Upper lobe of left lung (tissue), 6 donors: Measurements from ENCODE around the gene DENND1A. TPM values are rescaled to one million over a fixed set of nuclear protein-coding genes. Genes with fewer than 3 reads are reported as not detected.
"Not testable (repeated sequence)": the region's sequence is repeated elsewhere in the genome, so short reads cannot be mapped to it uniquely, and the experiment has no call there.

Experiments
- ATAC-seq, 2 donors: fragments of 200-7000 bp; cut with Tn5 transposase; one replicate each; pipeline ENCODE4 v1.9.1; 2022; ENCODE audit warnings: mild to moderate bottlenecking in 2 of 2, moderate library complexity in 2 of 2; ENCODE audit not compliant: low FRiP score in 2 of 2
- DNase-seq, 2 donors: peaks; one replicate each; pipeline ENCODE4 v3.0.0-alpha.2; 2019 to 2020
- H3K27ac ChIP-seq, 4 donors: fragments of 200-600 bp; sonication (generic); one replicate each; pipeline ENCODE4 v1.5.1; 2016 to 2019
- H3K27me3 ChIP-seq, 4 donors: fragments of 200-600 bp; sonication (generic); one replicate each; pipeline ENCODE4 v1.5.1; 2017 to 2019
- H3K36me3 ChIP-seq, 4 donors: fragments of 200-600 bp; sonication (generic); one replicate each; pipeline ENCODE4 v1.5.1; 2016 to 2019
- H3K4me1 ChIP-seq, 4 donors: fragments of 200-600 bp; sonication (generic); one replicate each; pipeline ENCODE4 v1.5.1; 2018 to 2019
- H3K4me3 ChIP-seq, 4 donors: fragments of 200-600 bp; sonication (generic); one replicate each; pipeline ENCODE4 v1.5.1; 2017 to 2019; ENCODE audit warnings: mild to moderate bottlenecking in 2 of 4, moderate library complexity in 1 of 4
- H3K9me3 ChIP-seq, 4 donors: fragments of 200-600 bp; sonication (generic); one replicate each; pipeline ENCODE4 v1.5.1; 2018 to 2019
- EP300 ChIP-seq, 4 donors: sonication (generic); formaldehyde crosslinking; IDR thresholded peaks; one replicate each; pipeline ENCODE4 v1.5.1; 2017; ENCODE audit warnings: antibody characterized with exemption in 4 of 4, control low read depth in 2 of 4
- POLR2A ChIP-seq, 4 donors: fragments of 450-650 bp; IDR thresholded peaks; one replicate each; pipeline ENCODE4 v1.5.1; 2016 to 2017; ENCODE audit warnings: antibody characterized with exemption in 4 of 4, mild to moderate bottlenecking in 2 of 4
- POLR2AphosphoS5 ChIP-seq, 2 donors: sonication (generic); formaldehyde crosslinking; IDR thresholded peaks; one replicate each; pipeline ENCODE4 v1.5.1; 2017; ENCODE audit warnings: antibody characterized with exemption in 2 of 2
- WGBS, 2 donors: methylation state at CpG; one replicate each; pipeline ENCODE4 v1.1.5; 2017 to 2018; 5-methylcytosine and 5-hydroxymethylcytosine counted together
- total RNA-seq, 6 donors: library from RNA; depleted of rRNA in 4 of 6; stranded (reverse); fragments of >200 nt in 4 of 6; gene quantifications; one replicate each; pipeline versions ENCODE4 v1.1.0 to v1.2.1, GENCODE V29; 2016 to 2021
- TF ChIP-seq, protein P1 (sequence below), 6 experiments: fragments of 450-650 bp in 4 of 6; fragments of 200-600 bp in 2 of 6; sonication (generic) in 2 of 6; IDR thresholded peaks; one replicate each; pipeline ENCODE4 v1.5.1; 2016 to 2019; ENCODE audit warnings: antibody characterized with exemption in 6 of 6
- donor health status: DM: no; HTN: no; CAD: no; lungs with moderate emphysema.
- donor health status: DM: no; HTN: yes; CAD: no; lungs with severe emphysema.

Gene DENND1A, protein sequence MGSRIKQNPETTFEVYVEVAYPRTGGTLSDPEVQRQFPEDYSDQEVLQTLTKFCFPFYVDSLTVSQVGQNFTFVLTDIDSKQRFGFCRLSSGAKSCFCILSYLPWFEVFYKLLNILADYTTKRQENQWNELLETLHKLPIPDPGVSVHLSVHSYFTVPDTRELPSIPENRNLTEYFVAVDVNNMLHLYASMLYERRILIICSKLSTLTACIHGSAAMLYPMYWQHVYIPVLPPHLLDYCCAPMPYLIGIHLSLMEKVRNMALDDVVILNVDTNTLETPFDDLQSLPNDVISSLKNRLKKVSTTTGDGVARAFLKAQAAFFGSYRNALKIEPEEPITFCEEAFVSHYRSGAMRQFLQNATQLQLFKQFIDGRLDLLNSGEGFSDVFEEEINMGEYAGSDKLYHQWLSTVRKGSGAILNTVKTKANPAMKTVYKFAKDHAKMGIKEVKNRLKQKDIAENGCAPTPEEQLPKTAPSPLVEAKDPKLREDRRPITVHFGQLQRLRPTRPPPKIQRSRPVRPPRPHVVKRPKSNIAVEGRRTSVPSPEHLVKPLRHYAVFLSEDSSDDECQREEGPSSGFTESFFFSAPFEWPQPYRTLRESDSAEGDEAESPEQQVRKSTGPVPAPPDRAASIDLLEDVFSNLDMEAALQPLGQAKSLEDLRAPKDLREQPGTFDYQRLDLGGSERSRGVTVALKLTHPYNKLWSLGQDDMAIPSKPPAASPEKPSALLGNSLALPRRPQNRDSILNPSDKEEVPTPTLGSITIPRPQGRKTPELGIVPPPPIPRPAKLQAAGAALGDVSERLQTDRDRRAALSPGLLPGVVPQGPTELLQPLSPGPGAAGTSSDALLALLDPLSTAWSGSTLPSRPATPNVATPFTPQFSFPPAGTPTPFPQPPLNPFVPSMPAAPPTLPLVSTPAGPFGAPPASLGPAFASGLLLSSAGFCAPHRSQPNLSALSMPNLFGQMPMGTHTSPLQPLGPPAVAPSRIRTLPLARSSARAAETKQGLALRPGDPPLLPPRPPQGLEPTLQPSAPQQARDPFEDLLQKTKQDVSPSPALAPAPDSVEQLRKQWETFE
- 10 to 100 TPM in 5 of 6 donors, 1 to 10 TPM in 1; 9.8 to 46.1 (median 16.0) TPM for total RNA-seq

DNA sequence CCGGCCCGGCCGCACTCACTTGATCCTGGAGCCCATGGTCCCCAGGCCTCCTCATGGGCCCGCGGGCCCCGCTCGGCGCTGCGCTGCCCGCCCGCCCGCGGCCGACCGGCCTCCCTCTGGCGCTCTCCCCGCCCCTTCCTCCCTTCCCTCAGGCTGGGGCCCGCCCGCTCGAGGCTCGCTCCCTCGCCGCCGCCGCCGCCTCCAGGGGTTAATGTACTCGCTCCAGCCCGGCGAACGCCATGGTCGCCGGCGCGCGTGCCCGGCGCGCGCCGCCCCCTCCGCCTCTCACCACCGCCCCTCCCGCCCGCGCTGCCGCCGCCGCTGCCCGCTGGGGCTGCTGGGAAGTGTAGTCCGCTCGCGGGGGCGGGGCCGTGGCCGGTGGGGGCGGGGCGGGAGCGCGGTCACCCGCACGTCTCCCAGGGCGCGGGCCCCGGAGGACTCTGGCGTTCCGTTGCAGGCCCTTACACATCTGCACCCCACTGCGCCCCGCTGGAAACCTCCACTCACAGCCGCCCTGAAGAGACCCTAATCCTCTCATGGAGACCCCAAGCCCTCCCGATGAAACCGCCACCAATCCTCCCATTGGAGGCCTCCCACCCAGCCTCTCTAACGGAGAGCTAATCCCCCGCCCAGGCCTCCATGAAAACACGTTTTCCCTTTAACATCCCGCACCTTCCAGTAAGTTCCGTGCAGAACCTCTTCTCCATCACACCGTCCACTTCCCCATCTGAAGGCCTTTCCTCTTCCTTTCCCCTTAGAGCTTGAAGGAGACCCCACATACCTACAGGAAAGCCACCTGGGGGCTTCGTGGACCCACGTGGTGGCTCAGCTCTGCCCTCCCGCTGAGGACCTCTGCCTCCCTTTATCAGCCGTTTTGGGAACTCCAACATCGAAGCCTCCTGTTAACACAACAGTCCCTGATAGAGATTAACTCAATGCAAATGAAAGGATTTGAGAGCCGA lies at the start of gene DENND1A:
TSS of gene DENND1A (minus strand) at position 257 of the 962 bp plus-strand sequence. CDS start at position 36, 221 bp downstream.
- ATAC-seq (peak; percentile 91 to 98), DNase-seq (peak; percentile 86 to 99)
- H3K27me3 ChIP-seq, result no peaks in the 10 kb centered on the region
- H3K36me3 ChIP-seq, result no peaks in the 10 kb centered on the region
- peak within 1 kb of the TSS; percentile 48 to 77 (median 62) for H3K4me3 ChIP-seq
- 12 to 38% methylated on average over 11 to 42 of the region's 83 CpGs for WGBS, 2 donors
- H3K27ac ChIP-seq, result peak within 1 kb of the TSS; percentile 55 to 86 (median 77)
- TF ChIP-seq, protein P1, sequence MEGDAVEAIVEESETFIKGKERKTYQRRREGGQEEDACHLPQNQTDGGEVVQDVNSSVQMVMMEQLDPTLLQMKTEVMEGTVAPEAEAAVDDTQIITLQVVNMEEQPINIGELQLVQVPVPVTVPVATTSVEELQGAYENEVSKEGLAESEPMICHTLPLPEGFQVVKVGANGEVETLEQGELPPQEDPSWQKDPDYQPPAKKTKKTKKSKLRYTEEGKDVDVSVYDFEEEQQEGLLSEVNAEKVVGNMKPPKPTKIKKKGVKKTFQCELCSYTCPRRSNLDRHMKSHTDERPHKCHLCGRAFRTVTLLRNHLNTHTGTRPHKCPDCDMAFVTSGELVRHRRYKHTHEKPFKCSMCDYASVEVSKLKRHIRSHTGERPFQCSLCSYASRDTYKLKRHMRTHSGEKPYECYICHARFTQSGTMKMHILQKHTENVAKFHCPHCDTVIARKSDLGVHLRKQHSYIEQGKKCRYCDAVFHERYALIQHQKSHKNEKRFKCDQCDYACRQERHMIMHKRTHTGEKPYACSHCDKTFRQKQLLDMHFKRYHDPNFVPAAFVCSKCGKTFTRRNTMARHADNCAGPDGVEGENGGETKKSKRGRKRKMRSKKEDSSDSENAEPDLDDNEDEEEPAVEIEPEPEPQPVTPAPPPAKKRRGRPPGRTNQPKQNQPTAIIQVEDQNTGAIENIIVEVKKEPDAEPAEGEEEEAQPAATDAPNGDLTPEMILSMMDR (IDR thresholded peaks at IDR 0.05), result peak in 1 of 6 experiments; percentile 10
- peak in 1 of 2 donors; percentile 35 for TF ChIP-seq POLR2AphosphoS5 (IDR thresholded peaks at IDR 0.05)
- no peak for TF ChIP-seq EP300 (IDR thresholded peaks at IDR 0.05)
- peak in 1 of 4 donors; percentile 69 for TF ChIP-seq POLR2A (IDR thresholded peaks at IDR 0.05)
- H3K4me1 ChIP-seq, result peaks cover 28 to 38% (median 35%) of the 10 kb centered on the region in 4 donors
- no peaks in the 10 kb centered on the region for H3K9me3 ChIP-seq

DNA sequence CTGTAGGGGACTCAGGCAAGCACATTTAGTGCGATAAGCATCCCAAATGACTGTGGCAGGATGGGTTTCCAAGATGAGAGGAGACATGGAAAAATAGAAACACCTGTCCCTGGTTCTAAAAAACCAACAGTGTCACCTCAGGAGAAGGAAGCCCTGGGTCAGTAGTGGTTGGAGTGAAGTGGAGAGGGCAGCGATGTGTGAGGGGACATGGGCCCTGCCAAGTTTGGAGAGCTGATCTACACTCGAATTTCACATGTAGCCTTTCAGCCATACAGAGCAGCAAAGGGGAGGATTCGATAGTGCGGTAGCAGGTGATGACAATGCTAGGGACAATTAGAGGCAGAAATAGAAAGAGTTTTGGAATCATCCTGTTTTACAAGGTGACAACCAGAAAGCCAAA lies 49.1 kb upstream of the DENND1A start:
- Histone ChIP-seq H3K27me3 (no peaks in the 10 kb centered on the region), H3K36me3 (no peaks in the 10 kb centered on the region), H3K9me3 (no peaks in the 10 kb centered on the region), H3K4me1 (no peaks in the 10 kb centered on the region), H3K4me3 (no peak overlapping the region), H3K27ac (no peak overlapping the region)
- DNase-seq (no peak), ATAC-seq (no peak)
- TF ChIP-seq EP300 (IDR thresholded peaks at IDR 0.05) (no peak), POLR2AphosphoS5 (IDR thresholded peaks at IDR 0.05) (no peak)
- WGBS, 2 donors, result 76 to 83% methylated on average over 5 of the region's 5 CpGs

DNA sequence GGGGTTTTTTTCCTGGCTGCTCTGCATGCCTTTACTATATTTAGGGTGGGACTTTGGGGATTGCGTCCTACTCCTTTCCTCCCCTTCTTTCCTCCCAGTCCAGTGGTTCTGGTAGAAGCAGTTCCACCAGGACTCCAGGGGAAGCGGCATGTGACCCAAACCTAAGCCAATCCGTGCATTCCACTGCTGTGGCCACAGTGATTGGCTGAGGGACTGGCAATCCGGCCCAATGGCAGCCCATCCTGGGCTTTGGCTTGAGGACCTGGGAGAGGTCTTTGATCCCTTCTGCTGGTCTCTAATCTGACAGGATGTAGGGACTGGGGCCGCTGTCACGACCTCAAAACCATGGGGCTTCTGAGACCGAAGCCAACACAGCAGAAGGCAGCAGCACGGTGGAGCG lies 46.7 kb upstream of the DENND1A start:
- not testable (repeated sequence) for DNase-seq, H3K4me3 ChIP-seq, H3K27me3 ChIP-seq, H3K4me1 ChIP-seq, H3K9me3 ChIP-seq, H3K36me3 ChIP-seq, ATAC-seq, H3K27ac ChIP-seq
- WGBS, 2 donors, result no CpG with 5 or more reads among the region's 9 CpGs

DNA sequence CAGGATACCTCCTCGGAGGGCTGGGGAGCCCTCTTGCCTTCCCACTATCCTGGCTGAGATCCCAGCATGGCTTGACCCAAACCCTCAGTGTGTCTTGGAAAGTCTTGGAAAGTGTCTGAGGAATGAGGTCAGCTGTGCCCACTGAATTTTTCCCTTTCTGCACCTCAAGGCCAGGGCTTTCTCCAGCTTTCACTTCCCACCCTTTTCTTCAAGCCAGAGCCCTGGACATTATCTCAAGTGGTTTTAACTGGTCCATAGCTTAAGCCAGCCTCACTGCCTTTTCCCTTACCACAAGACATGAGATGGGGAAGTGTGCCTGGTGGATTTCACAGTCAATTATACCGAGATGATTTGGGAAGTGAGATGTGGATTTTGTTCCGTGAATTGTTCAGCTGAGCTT lies 45.9 kb upstream of the DENND1A start:
- Histone ChIP-seq H3K9me3 (no peaks in the 10 kb centered on the region), H3K4me1 (no peaks in the 10 kb centered on the region), H3K4me3 (no peak overlapping the region), H3K27ac (no peak overlapping the region), H3K36me3 (no peaks in the 10 kb centered on the region), H3K27me3 (no peaks in the 10 kb centered on the region)
- TF ChIP-seq, protein P1 (IDR thresholded peaks at IDR 0.05), result no peak
- TF ChIP-seq POLR2AphosphoS5 (IDR thresholded peaks at IDR 0.05) (no peak), EP300 (IDR thresholded peaks at IDR 0.05) (no peak), POLR2A (IDR thresholded peaks at IDR 0.05) (no peak)
- WGBS, 2 donors, result 56 to 57% methylated on average over 3 of the region's 3 CpGs
- no peak for ATAC-seq
- DNase-seq, result no peak

DNA sequence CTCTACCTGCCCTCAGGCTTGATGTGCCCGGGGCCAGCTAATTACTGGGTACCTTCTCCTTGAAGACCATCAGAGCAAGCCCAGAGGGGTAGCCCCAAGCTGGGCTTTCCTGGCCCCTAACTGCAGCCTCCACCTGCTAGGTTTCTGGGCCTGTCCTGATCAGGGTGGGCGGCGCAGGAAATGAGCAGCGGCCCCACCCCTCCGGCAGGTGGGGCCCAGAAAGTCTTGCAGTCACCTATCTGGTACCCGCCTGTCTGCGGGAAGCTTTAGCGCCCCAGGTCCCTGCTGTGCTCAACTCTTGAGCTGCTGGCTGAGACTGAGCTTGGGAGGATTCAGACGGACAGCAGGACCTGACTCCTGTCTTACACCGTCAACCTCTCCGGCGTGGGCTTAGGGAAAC lies 44.5 kb upstream of the DENND1A start:
- WGBS, 2 donors, result 48 to 86% methylated on average over 4 to 12 of the region's 12 CpGs
- Histone ChIP-seq H3K4me1 (no peaks in the 10 kb centered on the region), H3K27me3 (no peaks in the 10 kb centered on the region), H3K36me3 (no peaks in the 10 kb centered on the region), H3K4me3 (no peak overlapping the region), H3K27ac (no peak overlapping the region), H3K9me3 (no peaks in the 10 kb centered on the region)
- DNase-seq (peak in 1 of 2 donors; percentile 57), ATAC-seq (no peak)
- TF ChIP-seq POLR2A (IDR thresholded peaks at IDR 0.05), result no peak
- TF ChIP-seq POLR2AphosphoS5 (IDR thresholded peaks at IDR 0.05), result no peak
